Epidermal melanocyte (primary cell): Measurements from ENCODE around the gene FARP2.
A peak's percentile ranks its signal among the peaks of the same experiment; 100 is the strongest.
"Not testable (repeated sequence)": the region's sequence is repeated elsewhere in the genome, so short reads cannot be mapped to it uniquely, and the experiment has no call there.

Experiments used
- DNase-seq: peaks from one replicate; pipeline ENCODE4 v3.0.0; 2011; ENCODE audit warnings: low spot score; ENCODE audit not compliant: insufficient read length

The FARP2 gene

DNA sequence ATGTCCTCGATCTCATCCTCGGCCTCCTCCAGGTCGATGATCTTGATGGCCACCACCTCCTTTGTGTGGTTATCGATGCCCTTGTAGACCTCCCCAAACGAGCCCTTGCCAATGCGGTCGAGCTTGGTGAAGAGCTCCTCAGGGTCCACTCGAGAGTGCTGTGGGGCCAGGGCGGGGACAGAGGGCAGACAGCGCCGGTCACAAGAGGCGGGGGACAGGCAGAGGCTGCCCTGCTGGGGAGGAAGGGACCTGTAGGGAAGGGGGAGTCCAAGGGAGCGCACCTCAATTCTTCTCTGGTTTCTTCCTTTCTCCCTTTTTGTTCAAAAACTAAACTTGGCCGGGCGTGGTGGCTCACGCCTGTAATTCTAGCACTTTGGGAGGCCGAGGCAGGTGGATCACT, 145.5 kb downstream of the FARP2 start:
- no peak for DNase-seq

DNA sequence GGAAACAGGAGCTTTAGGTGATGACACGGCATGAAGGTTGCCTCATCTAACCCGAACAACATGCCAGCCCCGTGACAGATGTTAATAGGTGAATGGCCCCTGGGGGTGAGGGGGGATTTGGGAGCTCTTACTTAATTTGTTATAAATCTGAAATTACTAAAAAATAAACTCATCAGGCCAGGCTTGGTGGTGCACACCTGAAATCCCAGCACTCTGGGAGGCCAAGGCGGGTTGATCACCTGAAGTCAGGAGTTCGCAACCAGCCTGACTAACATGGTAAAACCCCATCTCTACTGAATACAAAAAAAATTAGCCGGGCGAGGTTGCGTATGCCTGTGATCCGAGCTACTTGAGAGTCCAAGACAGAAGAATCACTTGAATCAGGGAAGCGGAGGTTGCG, 146.2 kb downstream of the FARP2 start:
- no peak for DNase-seq

GRCh38 chr2:241503776-241504392, 147.8 kb downstream of the FARP2 start:
- DNase-seq, result no peak

GRCh38 chr2:241505086-241505780, 149.1 kb downstream of the FARP2 start:
- no peak for DNase-seq

- no peak for DNase-seq
Measured at GRCh38 chr2:241505781-241506201, 149.7 kb downstream of the FARP2 start.

DNA sequence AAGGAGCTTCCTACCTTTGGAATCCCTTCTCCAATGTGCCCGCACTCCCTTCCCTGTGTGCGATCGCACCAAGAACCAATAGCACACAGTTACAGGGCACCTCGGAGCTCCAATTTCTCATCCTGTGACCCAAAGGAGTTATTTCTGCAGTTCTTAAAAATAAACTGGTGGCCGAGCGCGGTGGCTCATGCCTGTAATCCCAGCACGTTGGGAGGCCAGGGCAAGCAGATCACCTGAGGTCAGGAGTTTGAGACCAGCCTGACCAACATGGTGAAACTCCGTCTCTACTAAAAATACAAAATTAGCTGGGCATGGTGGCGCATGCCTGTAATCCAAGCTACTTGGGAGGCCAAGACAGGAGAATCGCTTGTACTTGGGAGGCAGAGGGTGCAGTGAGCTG, 150.2 kb downstream of the FARP2 start:
- not testable (repeated sequence) for DNase-seq

DNA sequence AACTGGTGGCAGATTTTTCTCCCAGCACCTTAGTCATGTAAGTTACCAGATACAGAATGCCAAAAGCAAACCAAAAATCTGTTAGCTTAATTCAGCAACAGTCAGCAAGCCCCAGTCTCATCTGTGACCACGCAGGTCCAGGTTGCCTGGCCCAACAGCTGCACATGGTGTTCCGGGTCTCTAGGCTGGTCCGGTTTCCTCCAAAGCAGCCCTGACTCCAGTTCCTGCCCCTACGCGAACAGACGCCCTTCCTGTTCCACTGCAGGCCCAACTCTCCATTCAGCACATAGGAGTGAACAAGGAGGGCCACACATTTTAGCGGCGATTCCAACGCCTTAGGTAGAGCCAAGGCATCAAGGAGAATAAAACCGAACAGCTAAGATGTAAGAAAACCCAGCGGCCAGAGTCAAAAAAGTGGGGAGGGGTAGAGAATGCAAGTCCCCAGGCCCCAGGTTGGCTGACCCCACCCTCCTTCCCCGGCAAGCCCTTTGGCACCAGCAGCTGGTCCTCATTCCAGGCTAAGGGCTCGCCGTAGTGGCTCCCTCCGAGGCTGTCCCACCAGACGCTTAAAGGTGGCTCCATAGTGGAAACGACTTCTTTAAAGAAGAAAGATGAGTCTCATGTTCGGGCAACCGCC, 150.8 kb downstream of the FARP2 start:
- no peak for DNase-seq

DNA sequence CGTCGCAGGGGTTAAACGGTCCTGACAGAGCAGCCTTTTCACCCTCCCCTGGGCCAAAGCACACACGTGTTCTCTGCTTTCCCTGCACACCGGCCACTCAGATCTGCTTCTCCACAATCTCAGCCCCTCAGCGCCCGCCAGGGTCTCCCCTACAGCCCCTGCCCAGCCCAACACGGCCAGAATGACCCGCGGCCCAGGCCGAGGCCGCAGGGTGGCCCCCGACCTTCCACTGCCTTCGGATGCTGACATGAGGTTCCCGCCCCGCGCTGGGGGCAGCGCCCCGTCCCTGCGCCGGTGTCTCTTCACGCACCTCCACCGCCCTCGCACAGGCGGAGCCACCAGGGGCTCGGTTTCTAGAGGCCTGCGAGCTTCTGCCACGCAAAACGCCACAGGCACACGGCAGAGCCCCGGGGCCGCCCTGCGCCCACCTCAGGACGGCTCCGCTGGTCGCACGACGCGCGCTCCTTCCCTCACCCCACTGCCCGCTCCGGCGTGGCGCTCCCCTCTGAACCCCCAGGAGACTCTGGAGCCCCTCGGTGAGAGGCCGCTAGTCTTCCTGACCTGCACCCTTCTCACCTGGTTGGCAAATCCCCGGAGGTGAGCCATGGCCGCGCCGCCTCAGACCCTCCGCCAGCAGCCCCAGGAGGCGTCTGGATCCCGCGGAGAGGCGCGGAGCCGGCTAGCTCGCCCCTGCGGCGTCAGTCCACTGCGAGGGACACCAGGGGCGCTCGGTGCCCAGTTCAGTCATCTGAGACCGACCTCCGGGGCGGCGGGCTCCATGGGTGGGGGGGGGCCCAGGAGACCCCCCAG, 151.6 kb downstream of the FARP2 start:
- DNase-seq, result peak; percentile 65

GRCh38 chr2:241508240-241509154, 152.4 kb downstream of the FARP2 start, which contains the start of gene STK25:
Gene STK25 (minus strand): TSS chr2:241508584. CDS start chr2:241508035, 549 bp downstream.
- peak; percentile 100 for DNase-seq

GRCh38 chr2:241509155-241509784, 153.2 kb downstream of the FARP2 start:
- DNase-seq, result no peak

- DNase-seq, result no peak
Measured at GRCh38 chr2:241511091-241511741, 155.1 kb downstream of the FARP2 start.

DNA sequence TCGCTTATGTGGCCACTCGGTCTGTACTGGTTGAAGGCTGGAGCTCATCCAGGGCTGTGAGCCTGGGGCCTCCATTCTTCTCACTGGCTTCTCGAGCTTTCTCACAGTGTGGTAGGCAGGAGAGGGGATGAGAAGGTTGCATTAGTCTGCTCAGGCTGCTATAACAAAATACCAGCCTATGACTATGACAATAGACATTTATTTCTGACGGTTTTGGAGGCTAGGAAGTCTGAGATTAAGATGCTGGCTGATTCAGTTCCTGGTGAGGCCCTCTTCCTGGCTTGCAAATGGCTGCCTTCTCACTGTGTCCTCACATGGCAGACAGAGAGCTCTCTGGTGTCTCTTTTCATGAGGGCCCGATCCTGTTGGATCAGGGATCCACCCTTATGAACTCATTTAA, 158.5 kb downstream of the FARP2 start:
- no peak for DNase-seq

DNA sequence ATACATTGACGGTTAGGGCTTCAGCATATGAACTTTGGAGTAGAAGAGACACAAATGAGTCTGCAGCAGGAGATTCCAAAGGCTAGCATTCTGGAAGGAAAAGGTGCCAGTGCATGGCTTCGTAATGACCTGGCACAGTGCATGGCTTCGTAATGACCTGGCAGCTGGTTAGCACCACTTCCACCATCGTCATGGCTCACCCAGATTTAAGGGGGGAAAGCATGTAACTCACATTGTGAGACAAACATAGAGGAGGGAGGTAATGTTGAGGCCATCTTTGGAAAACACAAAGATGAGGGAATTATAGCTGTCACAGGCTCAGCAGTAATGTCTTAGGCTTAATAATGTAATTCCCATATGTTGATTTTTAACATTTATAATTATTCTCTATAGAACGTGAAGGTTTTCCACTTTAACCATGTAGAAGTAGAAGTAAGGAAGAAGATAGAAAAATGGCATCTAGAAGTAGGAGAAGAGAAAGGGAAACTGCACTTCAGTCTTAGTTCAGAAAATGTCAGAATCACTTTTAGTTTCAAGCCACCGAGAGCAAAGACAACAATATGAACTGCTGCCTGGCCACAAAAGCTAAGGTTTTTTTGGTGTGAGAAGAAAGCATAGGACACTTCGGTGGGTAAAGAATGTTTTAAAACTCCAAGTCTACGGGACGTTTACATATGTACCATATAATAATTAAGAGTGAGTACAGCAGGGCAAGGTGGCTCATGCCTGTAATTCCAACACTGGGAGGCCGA, 159.1 kb downstream of the FARP2 start:
- no peak for DNase-seq

- no peak for DNase-seq
Measured at GRCh38 chr2:241516520-241516965, 160.5 kb downstream of the FARP2 start.

GRCh38 chr2:241517297-241517696, 161.2 kb downstream of the FARP2 start:
- DNase-seq, result no peak

GRCh38 chr2:241519669-241520068, 163.6 kb downstream of the FARP2 start:
- DNase-seq, result no peak

DNA sequence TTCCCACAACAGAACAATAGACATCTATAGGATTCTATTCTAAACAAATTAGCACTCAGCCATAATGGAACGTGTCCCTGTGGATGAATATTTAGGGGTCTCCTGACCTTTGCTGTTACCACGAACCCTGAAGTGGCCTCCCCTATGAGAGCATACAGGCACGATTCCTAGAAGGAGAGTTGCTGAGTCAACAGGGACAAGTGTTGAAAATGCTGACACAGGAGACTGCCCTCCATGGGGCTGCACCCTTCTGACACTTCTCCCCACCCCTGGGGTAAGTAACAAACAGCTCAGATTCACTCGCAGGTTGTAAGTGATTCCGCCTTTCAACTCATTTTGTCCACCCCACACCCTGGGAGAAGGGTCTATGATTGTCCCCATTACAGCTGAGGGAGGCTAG, 166.4 kb downstream of the FARP2 start:
- DNase-seq, result no peak

DNA sequence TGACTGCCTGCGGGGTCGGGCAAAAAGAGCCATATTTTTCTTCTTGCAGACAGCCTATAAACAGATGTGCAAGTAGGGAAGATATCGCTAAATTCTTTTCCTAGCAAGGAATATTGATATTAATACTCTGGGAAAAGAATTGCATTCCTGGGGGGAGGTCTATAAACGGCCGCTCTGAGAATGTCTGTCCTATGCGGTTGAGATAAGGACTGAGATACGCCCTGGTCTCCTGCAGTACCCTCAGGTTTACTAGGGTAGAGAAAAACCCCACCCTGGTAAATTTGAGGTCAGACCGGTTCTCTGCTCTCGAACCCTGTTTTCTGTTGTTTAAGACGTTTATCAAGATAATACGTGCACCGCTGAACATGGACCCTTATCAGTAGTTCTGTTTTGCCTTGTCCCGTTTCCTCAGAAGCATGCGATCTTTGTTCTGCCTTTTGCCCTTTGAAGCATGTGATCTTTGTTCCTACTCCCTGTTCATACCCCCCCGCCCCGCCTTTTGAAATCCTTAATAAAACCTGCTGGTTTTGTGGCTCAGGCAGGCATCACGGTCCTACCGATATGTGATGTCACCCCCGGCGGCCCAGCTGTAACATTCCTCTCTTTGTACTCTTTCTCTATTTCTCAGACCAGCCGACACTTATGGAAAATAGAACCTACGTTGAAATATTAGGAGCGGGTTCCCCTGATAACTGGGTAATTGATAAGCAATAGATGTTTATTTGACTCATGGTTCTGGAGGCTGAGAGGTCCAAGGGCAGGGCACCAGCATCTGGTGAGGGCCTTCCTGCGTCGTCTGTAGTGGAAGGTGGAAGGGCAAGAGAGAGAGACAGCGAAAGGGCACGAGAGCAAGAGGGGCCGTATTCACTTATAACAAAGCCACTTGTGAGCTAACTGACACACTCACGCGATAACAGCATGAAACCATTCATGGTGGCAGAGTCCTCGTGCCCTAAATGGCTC, 170.0 kb downstream of the FARP2 start:
- not testable (repeated sequence) for DNase-seq
